ENCODE results near the gene MSH3. TPM values are rescaled to one million over a fixed set of nuclear protein-coding genes. Genes with fewer than 3 reads are reported as not detected.

MSH3 gene
- polyA plus RNA-seq, 2 of the 4 experiments (the other 2 are of a cell fraction), result 9.3 to 13.1 TPM

DNA sequence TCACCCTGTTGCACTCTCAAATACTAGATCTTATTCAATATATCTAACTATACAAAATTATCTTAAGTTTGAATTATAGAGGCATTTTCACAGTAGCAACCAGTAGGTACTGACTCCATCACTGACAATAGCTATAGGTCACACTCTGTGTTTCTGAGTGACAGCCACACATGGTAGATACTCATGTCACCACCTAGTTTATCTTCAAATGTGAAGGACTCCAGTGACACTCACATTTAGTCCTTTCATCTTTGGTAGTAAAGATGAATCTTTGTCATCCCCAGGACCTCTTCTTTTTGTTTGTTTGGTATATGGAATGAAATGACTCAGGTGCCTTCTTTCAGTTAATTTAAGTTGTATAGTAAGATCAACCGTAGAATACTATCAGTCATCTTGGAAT is 102.8 kb downstream of the MSH3 start:
- no peak overlapping the region for H3K4me2 ChIP-seq
- ChIA-PET CTCF (no interaction called here), POLR2A (no interaction called here)
- DNase-seq (ENCODE audit: low read depth in 1 of 2, low spot score in 1 of 2) (no peak), ATAC-seq (no peak), FAIRE-seq (no peak)
- no peaks in the 10 kb centered on the region for H3K9me3 ChIP-seq
- TF ChIP-seq RNF2 (IDR thresholded peaks at IDR 0.05; ENCODE audit: borderline replicate concordance, low read depth) (no peak), ESRRA (IDR thresholded peaks at IDR 0.05; ENCODE audit: borderline replicate concordance, low read length) (no peak), CBX2 (IDR thresholded peaks at IDR 0.05; ENCODE audit: borderline replicate concordance, low read depth) (no peak), RARB (CRISPR knock-in tag; IDR thresholded peaks at IDR 0.05) (no peak), RFX5 (IDR thresholded peaks at IDR 0.05) (no peak), CEBPB (IDR thresholded peaks at IDR 0.05) (no peak), NPAS2 (CRISPR knock-in tag; IDR thresholded peaks at IDR 0.05; ENCODE audit: borderline replicate concordance) (no peak), FOSL2 (IDR thresholded peaks at IDR 0.05) (no peak), FOSL2 (CRISPR knock-in tag; IDR thresholded peaks at IDR 0.05) (no peak), JUN (IDR thresholded peaks at IDR 0.05) (no peak), EP300 (IDR thresholded peaks at IDR 0.05) (no peak)
- TF ChIP-seq, protein P1, sequence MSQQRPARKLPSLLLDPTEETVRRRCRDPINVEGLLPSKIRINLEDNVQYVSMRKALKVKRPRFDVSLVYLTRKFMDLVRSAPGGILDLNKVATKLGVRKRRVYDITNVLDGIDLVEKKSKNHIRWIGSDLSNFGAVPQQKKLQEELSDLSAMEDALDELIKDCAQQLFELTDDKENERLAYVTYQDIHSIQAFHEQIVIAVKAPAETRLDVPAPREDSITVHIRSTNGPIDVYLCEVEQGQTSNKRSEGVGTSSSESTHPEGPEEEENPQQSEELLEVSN (IDR thresholded peaks at IDR 0.05; ENCODE audit: borderline replicate concordance, low read depth), result no peak
- TF ChIP-seq, protein P2, sequence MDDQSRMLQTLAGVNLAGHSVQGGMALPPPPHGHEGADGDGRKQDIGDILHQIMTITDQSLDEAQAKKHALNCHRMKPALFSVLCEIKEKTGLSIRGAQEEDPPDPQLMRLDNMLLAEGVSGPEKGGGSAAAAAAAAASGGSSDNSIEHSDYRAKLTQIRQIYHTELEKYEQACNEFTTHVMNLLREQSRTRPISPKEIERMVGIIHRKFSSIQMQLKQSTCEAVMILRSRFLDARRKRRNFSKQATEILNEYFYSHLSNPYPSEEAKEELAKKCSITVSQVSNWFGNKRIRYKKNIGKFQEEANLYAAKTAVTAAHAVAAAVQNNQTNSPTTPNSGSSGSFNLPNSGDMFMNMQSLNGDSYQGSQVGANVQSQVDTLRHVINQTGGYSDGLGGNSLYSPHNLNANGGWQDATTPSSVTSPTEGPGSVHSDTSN (IDR thresholded peaks at IDR 0.05), result no peak
- TF ChIP-seq, protein P3, sequence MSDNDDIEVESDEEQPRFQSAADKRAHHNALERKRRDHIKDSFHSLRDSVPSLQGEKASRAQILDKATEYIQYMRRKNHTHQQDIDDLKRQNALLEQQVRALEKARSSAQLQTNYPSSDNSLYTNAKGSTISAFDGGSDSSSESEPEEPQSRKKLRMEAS (IDR thresholded peaks at IDR 0.05), result no peak
- no peaks in the 10 kb centered on the region for H3K4me1 ChIP-seq
- no peak overlapping the region for H3K4me3 ChIP-seq
- no peak overlapping the region for H3K27ac ChIP-seq
- 94% methylated on average over 1 of the region's 1 CpG for WGBS (ENCODE audit: missing lambda C conversion rate)

DNA sequence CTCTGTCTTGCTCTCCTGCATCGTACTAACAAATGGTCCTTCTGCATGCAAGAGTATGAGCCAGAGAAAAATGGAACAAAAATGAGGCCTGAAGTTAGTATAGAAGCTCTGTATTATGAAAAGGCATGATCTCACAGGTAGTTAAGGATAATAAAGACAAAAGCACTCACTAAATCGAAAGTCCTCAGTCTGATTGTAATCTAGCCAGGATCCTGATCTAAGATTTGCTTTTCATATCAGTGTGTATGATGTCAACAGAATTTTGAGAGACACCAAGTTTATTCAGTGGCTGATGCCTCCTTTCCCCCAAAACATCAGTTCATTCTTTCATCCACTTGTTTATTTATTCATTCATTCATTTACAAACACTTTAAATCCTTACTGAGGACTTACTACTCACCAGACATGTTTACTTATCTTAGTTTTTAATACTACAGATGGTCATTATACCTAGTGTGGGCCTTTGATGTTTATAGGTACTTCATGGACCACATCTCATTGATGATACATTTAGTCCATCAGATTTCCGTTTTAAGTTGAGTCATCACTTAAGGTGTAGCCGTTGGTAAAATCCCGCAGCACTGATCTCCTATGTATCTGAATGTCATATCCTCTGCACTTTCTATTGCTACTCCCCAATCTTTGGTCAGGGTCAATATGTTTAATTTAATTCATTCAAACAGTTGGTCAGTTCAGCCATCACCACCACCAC is 105.6 kb downstream of the MSH3 start:
- FAIRE-seq, result no peak
- no peak overlapping the region for H3K4me3 ChIP-seq
- no peak overlapping the region for H3K4me2 ChIP-seq
- H3K4me1 ChIP-seq, result no peaks in the 10 kb centered on the region
- TF ChIP-seq, protein P4, sequence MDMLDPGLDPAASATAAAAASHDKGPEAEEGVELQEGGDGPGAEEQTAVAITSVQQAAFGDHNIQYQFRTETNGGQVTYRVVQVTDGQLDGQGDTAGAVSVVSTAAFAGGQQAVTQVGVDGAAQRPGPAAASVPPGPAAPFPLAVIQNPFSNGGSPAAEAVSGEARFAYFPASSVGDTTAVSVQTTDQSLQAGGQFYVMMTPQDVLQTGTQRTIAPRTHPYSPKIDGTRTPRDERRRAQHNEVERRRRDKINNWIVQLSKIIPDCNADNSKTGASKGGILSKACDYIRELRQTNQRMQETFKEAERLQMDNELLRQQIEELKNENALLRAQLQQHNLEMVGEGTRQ (IDR thresholded peaks at IDR 0.05), result no peak
- no peak for TF ChIP-seq CHD2 (IDR thresholded peaks at IDR 0.05; ENCODE audit: low read length, partially characterized antibody)
- no peak for TF ChIP-seq HDAC2 (IDR thresholded peaks at IDR 0.05)
- no peak for TF ChIP-seq ZNF302 (CRISPR knock-in tag; IDR thresholded peaks at IDR 0.05)
- TF ChIP-seq FOSB (CRISPR knock-in tag; IDR thresholded peaks at IDR 0.05), result no peak
- no peak for TF ChIP-seq NFE2L2 (conservative IDR thresholded peaks at IDR 0.05; ENCODE audit: low read length)
- no peak for TF ChIP-seq FOSL2 (IDR thresholded peaks at IDR 0.05)
- no peak for TF ChIP-seq FOSL2 (CRISPR knock-in tag; IDR thresholded peaks at IDR 0.05)
- TF ChIP-seq CEBPB (IDR thresholded peaks at IDR 0.05), result no peak
- TF ChIP-seq RCOR1 (IDR thresholded peaks at IDR 0.05; ENCODE audit: low read depth, low read length), result no peak
- TF ChIP-seq ZSCAN20 (CRISPR knock-in tag; IDR thresholded peaks at IDR 0.05), result no peak
- TF ChIP-seq POLR2A (IDR thresholded peaks at IDR 0.05; ENCODE audit: low read length), result no peak
- H3K27ac ChIP-seq, result no peak overlapping the region
- CTCF ChIA-PET, result no interaction called here
- no peaks in the 10 kb centered on the region for H3K9me3 ChIP-seq
- ATAC-seq, result no peak
- 92% methylated on average over 5 of the region's 5 CpGs for WGBS (ENCODE audit: missing lambda C conversion rate)
- DNase-seq (ENCODE audit: low read depth in 1 of 2, low spot score in 1 of 2), result no peak
- POLR2A ChIA-PET, result no interaction called here

DNA sequence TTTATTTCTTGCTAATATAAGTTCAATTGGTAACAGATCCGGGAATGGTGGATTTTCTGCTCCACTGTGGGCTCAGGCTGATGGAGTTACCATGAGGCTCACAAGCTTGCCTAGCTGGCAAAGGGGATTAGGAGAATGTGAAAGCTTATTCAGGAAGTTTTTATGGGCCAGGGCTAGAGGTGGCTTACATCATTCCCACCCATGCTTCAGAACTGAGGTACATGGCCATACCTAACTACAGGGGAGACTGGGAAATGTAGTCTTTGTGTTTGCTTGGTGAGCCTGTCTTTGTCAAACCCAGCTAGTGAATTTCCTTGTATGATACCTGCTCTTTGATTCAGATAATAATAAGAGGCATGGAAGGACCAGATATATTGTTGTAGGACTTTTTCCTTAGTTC is 106.2 kb downstream of the MSH3 start:
- CTCF ChIA-PET, result no interaction called here
- TF ChIP-seq EHF (CRISPR knock-in tag; IDR thresholded peaks at IDR 0.05), result no peak
- no peak for TF ChIP-seq HEYL (CRISPR knock-in tag; IDR thresholded peaks at IDR 0.05)
- TF ChIP-seq, protein P4 (IDR thresholded peaks at IDR 0.05), result no peak
- TF ChIP-seq, protein P5, sequence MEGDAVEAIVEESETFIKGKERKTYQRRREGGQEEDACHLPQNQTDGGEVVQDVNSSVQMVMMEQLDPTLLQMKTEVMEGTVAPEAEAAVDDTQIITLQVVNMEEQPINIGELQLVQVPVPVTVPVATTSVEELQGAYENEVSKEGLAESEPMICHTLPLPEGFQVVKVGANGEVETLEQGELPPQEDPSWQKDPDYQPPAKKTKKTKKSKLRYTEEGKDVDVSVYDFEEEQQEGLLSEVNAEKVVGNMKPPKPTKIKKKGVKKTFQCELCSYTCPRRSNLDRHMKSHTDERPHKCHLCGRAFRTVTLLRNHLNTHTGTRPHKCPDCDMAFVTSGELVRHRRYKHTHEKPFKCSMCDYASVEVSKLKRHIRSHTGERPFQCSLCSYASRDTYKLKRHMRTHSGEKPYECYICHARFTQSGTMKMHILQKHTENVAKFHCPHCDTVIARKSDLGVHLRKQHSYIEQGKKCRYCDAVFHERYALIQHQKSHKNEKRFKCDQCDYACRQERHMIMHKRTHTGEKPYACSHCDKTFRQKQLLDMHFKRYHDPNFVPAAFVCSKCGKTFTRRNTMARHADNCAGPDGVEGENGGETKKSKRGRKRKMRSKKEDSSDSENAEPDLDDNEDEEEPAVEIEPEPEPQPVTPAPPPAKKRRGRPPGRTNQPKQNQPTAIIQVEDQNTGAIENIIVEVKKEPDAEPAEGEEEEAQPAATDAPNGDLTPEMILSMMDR (IDR thresholded peaks at IDR 0.05), result no peak
- no peak for TF ChIP-seq SMC3 (IDR thresholded peaks at IDR 0.05)
- no peak for TF ChIP-seq RAD21 (conservative IDR thresholded peaks at IDR 0.05 in 1 of 2, IDR thresholded peaks at IDR 0.05 in 1 of 2)
- TF ChIP-seq SREBF2 (IDR thresholded peaks at IDR 0.05), result no peak
- no peak for TF ChIP-seq FOSB (CRISPR knock-in tag; IDR thresholded peaks at IDR 0.05)
- Histone ChIP-seq H3K4me2 (no peak overlapping the region), H3K27ac (no peak overlapping the region), H3K4me1 (no peaks in the 10 kb centered on the region), H3K4me3 (no peak overlapping the region), H3K9me3 (no peaks in the 10 kb centered on the region)
- WGBS (ENCODE audit: missing lambda C conversion rate), result 96% methylated on average over 1 of the region's 1 CpG
- ATAC-seq (no peak), DNase-seq (ENCODE audit: low read depth in 1 of 2, low spot score in 1 of 2) (no peak), FAIRE-seq (no peak)
- POLR2A ChIA-PET, result no interaction called here
